D341Med (cell line): Measurements from ENCODE around the gene LRP1.
"Not testable (repeated sequence)": the region's sequence is repeated elsewhere in the genome, so short reads cannot be mapped to it uniquely, and the experiment has no call there.

Experiments used
- DNase-seq: peaks from one replicate; pipeline ENCODE4 v3.0.0; 2012; ENCODE audit warnings: low spot score

Gene LRP1

GRCh38 chr12:57112492-57113294, 15.6 kb upstream of the LRP1 start:
- DNase-seq: no peak

- DNase-seq: no peak
Observed at GRCh38 chr12:57116580-57117281, 11.6 kb upstream of the LRP1 start.

- DNase-seq: no peak
Observed at GRCh38 chr12:57118711-57119271, 9.5 kb upstream of the LRP1 start.

- DNase-seq: no peak
Observed at GRCh38 chr12:57119294-57120085, 8.8 kb upstream of the LRP1 start.

- DNase-seq: not testable (repeated sequence)
Observed at GRCh38 chr12:57120718-57121117, 7.6 kb upstream of the LRP1 start.

GRCh38 chr12:57123813-57124212, 4.5 kb upstream of the LRP1 start:
- no peak for DNase-seq

GRCh38 chr12:57124261-57124877, 3.9 kb upstream of the LRP1 start:
- peak; percentile 84 for DNase-seq

- no peak for DNase-seq
Observed at GRCh38 chr12:57126061-57126460, 2.2 kb upstream of the LRP1 start.

- no peak for DNase-seq
Observed at GRCh38 chr12:57126561-57126960, 1.7 kb upstream of the LRP1 start.

GRCh38 chr12:57127101-57127725, 1.1 kb upstream of the LRP1 start:
- peak; percentile 72 for DNase-seq

GRCh38 chr12:57128519-57129247, 400 bp downstream of the LRP1 start:
- DNase-seq: no peak

GRCh38 chr12:57129321-57129842, 1.1 kb downstream of the LRP1 start:
- DNase-seq: no peak

- no peak for DNase-seq
Observed at GRCh38 chr12:57129889-57130288, 1.6 kb downstream of the LRP1 start.

GRCh38 chr12:57130941-57131340, 2.7 kb downstream of the LRP1 start:
- DNase-seq: no peak

GRCh38 chr12:57131896-57132744, 3.8 kb downstream of the LRP1 start:
- no peak for DNase-seq

GRCh38 chr12:57133013-57133569, 4.8 kb downstream of the LRP1 start:
- no peak for DNase-seq

GRCh38 chr12:57133916-57134315, 5.6 kb downstream of the LRP1 start:
- DNase-seq: no peak

GRCh38 chr12:57134949-57135348, 6.7 kb downstream of the LRP1 start:
- DNase-seq: no peak
